IMR-90 (cell line): ENCODE measurements around the gene RYR2. TPM values are rescaled to one million over a fixed set of nuclear protein-coding genes. Genes with fewer than 3 reads are reported as not detected.
A peak's percentile ranks its signal among the peaks of the same experiment; 100 is the strongest.

Experiments used
- ATAC-seq: fragments of 200-7000 bp; cut with Tn5 transposase; 2 replicates; pipeline ENCODE4 v1.9.1; 2020; ENCODE audit warnings: low read depth, mild to moderate bottlenecking, moderate library complexity
- BruUV-seq: library from RNA; stranded (reverse); fragments of 400-500 nt; replicated peaks from 2 replicates; lab custom pipeline; 2021; lab: Mats Ljungman, UMichigan
- CTCF ChIA-PET: fragments of 300-600 bp; formaldehyde crosslinking; extraction: SDS; loops from one replicate; lab custom pipeline; 2021; ENCODE audit warnings: antibody characterized with exemption; lab: Yijun Ruan, JAX
- POLR2A ChIA-PET: fragments of 300-600 bp; sonication (Branson Sonifier 250); formaldehyde crosslinking; loops from one replicate; lab custom pipeline; 2022; ENCODE audit warnings: antibody characterized with exemption; ENCODE audit not compliant: unreplicated experiment; lab: Charles Lee
- DNase-seq: peaks from one replicate; pipeline ENCODE4 v3.0.0; 2013
- H2AFZ ChIP-seq: replicated peaks from 2 replicates; pipeline ENCODE3; 2013; ENCODE audit warnings: low read length, mild to moderate bottlenecking; ENCODE audit not compliant: poor library complexity
- H2AK5ac ChIP-seq: 2 replicates; pipeline ENCODE4 v1.6.1; 2013; ENCODE audit warnings: low read depth, low read length, inconsistent platforms
- H2AK9ac ChIP-seq: replicated peaks from 2 replicates; pipeline ENCODE3; 2013; ENCODE audit warnings: mild to moderate bottlenecking, low read depth, low read length, moderate library complexity; ENCODE audit not compliant: poor library complexity
- H2BK120ac ChIP-seq: 2 replicates; pipeline ENCODE4 v1.6.1; 2013; ENCODE audit warnings: low read depth, low read length, inconsistent platforms
- H2BK15ac ChIP-seq: 3 replicates; pipeline ENCODE4 v1.6.1; 2013; ENCODE audit warnings: low read depth, low read length, inconsistent platforms
- H2BK20ac ChIP-seq: 2 replicates; pipeline ENCODE4 v1.6.1; 2013; ENCODE audit warnings: low read depth, mild to moderate bottlenecking, inconsistent platforms, low read length, moderate library complexity
- H2BK5ac ChIP-seq: 2 replicates; pipeline ENCODE4 v1.6.1; 2013; ENCODE audit warnings: mild to moderate bottlenecking, low read depth, low read length, inconsistent platforms; ENCODE audit not compliant: poor library complexity, severe bottlenecking
- H3K14ac ChIP-seq: replicated peaks from 2 replicates; pipeline ENCODE4 v1.6.1; 2013; ENCODE audit warnings: low read depth, low read length, inconsistent platforms
- H3K18ac ChIP-seq: 2 replicates; pipeline ENCODE4 v1.6.1; 2013; ENCODE audit warnings: low read depth, low read length, control low read depth
- H3K23ac ChIP-seq: 2 replicates; pipeline ENCODE4 v1.6.1; 2013; ENCODE audit warnings: low read depth, low read length, inconsistent platforms
- H3K27ac ChIP-seq: 2 replicates; pipeline ENCODE4 v1.5.1; 2013; ENCODE audit warnings: mild to moderate bottlenecking, control low read depth, low read length; ENCODE audit not compliant: insufficient read depth
- H3K27me3 ChIP-seq: 2 replicates; pipeline ENCODE4 v1.6.1; 2013; ENCODE audit warnings: low read length; ENCODE audit not compliant: control insufficient read depth, insufficient read depth
- H3K36me3 ChIP-seq: 2 replicates; pipeline ENCODE4 v1.6.1; 2013; ENCODE audit warnings: low read length, mixed read lengths; ENCODE audit not compliant: control insufficient read depth, insufficient read depth
- H3K4ac ChIP-seq: 2 replicates; pipeline ENCODE4 v1.6.1; 2013; ENCODE audit warnings: low read depth, low read length, inconsistent platforms
- H3K4me1 ChIP-seq: 2 replicates; pipeline ENCODE4 v1.6.1; 2013; ENCODE audit warnings: low read length, mixed read lengths; ENCODE audit not compliant: control insufficient read depth, insufficient read depth
- H3K4me2 ChIP-seq: 2 replicates; pipeline ENCODE4 v1.6.1; 2013; ENCODE audit warnings: low read depth, mild to moderate bottlenecking, control low read depth, low read length, moderate library complexity
- H3K4me3 ChIP-seq: 2 replicates; pipeline ENCODE4 v1.5.1; 2013; ENCODE audit warnings: low read depth, mild to moderate bottlenecking, control low read depth, low read length, moderate library complexity; ENCODE audit not compliant: insufficient read depth
- H3K56ac ChIP-seq: 2 replicates; pipeline ENCODE4 v1.6.1; 2013; ENCODE audit warnings: low read length, inconsistent platforms; ENCODE audit not compliant: insufficient read depth; ENCODE audit errors: extremely low read depth
- H3K79me1 ChIP-seq, 2 experiments: 2 replicates each; pipeline ENCODE4 v1.6.1; 2013; ENCODE audit warnings: low read length in 2 of 2, inconsistent platforms in 1 of 2, low read depth in 1 of 2
- H3K9ac ChIP-seq: 2 replicates; pipeline ENCODE4 v1.6.1; 2013; ENCODE audit warnings: low read depth, low read length, control low read depth
- H3K9me1 ChIP-seq: 2 replicates; pipeline ENCODE4 v1.6.1; 2013; ENCODE audit warnings: low read length, inconsistent platforms; ENCODE audit not compliant: insufficient read depth
- H3K9me3 ChIP-seq: 2 replicates; pipeline ENCODE4 v1.6.1; 2013; ENCODE audit warnings: low read length; ENCODE audit not compliant: control insufficient read depth, insufficient read depth
- H4K20me1 ChIP-seq: 2 replicates; pipeline ENCODE4 v1.6.1; 2013; ENCODE audit warnings: low read length, inconsistent platforms; ENCODE audit not compliant: insufficient read depth
- H4K5ac ChIP-seq: 2 replicates; pipeline ENCODE4 v1.6.1; 2013; ENCODE audit warnings: mild to moderate bottlenecking, low read depth, low read length, control low read depth
- H4K8ac ChIP-seq, 2 experiments: 2 replicates each; pipeline ENCODE4 v1.6.1; 2013; ENCODE audit warnings: low read depth in 2 of 2, low read length in 2 of 2, control low read depth in 1 of 2, inconsistent platforms in 1 of 2
- H4K91ac ChIP-seq: 2 replicates; pipeline ENCODE4 v1.6.1; 2013; ENCODE audit warnings: low read depth, low read length, inconsistent platforms; ENCODE audit not compliant: insufficient read depth
- BHLHE40 ChIP-seq: fragments of 150-350 bp; IDR thresholded peaks from 2 replicates; pipeline ENCODE4 v1.6.1; 2016; ENCODE audit warnings: mild to moderate bottlenecking, low read depth, low read length
- CEBPB ChIP-seq: IDR thresholded peaks from 2 replicates; pipeline ENCODE4 v1.6.1; 2012; ENCODE audit warnings: low read depth, low read length, improper control_type of control experiment
- CHD1 ChIP-seq: IDR thresholded peaks from 2 replicates; pipeline ENCODE4 v1.6.1; 2012; ENCODE audit warnings: low read depth, low read length, improper control_type of control experiment
- FOS ChIP-seq: fragments of 150-350 bp; IDR thresholded peaks from 2 replicates; pipeline ENCODE4 v1.6.1; 2016; ENCODE audit warnings: low read depth, low read length
- MAFK ChIP-seq: IDR thresholded peaks from 2 replicates; pipeline ENCODE4 v1.6.1; 2012; ENCODE audit warnings: low read depth, low read length, improper control_type of control experiment
- MAZ ChIP-seq: IDR thresholded peaks from 2 replicates; pipeline ENCODE4 v1.6.1; 2012; ENCODE audit warnings: low read depth, mild to moderate bottlenecking, low read length, improper control_type of control experiment, moderate library complexity, borderline replicate concordance
- MXI1 ChIP-seq: IDR thresholded peaks from 2 replicates; pipeline ENCODE4 v1.6.1; 2012; ENCODE audit warnings: low read depth, mild to moderate bottlenecking, low read length, moderate library complexity, borderline replicate concordance
- NFE2L2 ChIP-seq: fragments of 150-350 bp; IDR thresholded peaks from 2 replicates; pipeline ENCODE4 v1.6.1; 2016; ENCODE audit warnings: low read depth, mild to moderate bottlenecking, low read length
- POLR2A ChIP-seq: IDR thresholded peaks from 2 replicates; pipeline ENCODE4 v1.6.1; 2012; ENCODE audit warnings: mild to moderate bottlenecking, low read depth, low read length
- RAD21 ChIP-seq: IDR thresholded peaks from 2 replicates; pipeline ENCODE4 v1.6.1; 2012; ENCODE audit warnings: low read length, improper control_type of control experiment
- RCOR1 ChIP-seq: IDR thresholded peaks from 2 replicates; pipeline ENCODE4 v1.6.1; 2012; ENCODE audit warnings: mild to moderate bottlenecking, low read length, improper control_type of control experiment; ENCODE audit not compliant: insufficient replicate concordance
- RFX5 ChIP-seq: IDR thresholded peaks from 2 replicates; pipeline ENCODE4 v1.8.0; 2012; ENCODE audit warnings: low read depth, mild to moderate bottlenecking, low read length, moderate library complexity
- SMC3 ChIP-seq: fragments of 150-350 bp; IDR thresholded peaks from 2 replicates; pipeline ENCODE4 v1.6.1; 2016; ENCODE audit warnings: low read depth, mild to moderate bottlenecking, antibody characterized with exemption, low read length, moderate library complexity
- WGBS, 2 experiments: methylation state at CpG; one replicate each; pipeline versions ENCODE4 v1.1.5 to v1.1.7; 2013; ENCODE audit warnings: missing lambda C conversion rate in 2 of 2; ENCODE audit not compliant: insufficient read length in 1 of 2; ENCODE audit errors: extremely low coverage in 2 of 2; 5-methylcytosine and 5-hydroxymethylcytosine counted together
- dilution Hi-C: fragments of 300-500 bp; cut with HindIII; formaldehyde crosslinking; loops from one replicate; pipeline ENCODE4 v1.14.3; 2018; ENCODE audit warnings: low sequenced_read_pairs; ENCODE audit not compliant: unreplicated experiment
- in situ Hi-C: fragments of 300-500 bp; cut with MboI; formaldehyde crosslinking; loops from 3 replicates; pipeline ENCODE4 v1.14.3; 2019; ENCODE audit warnings: low sequenced_read_pairs, inconsistent platforms, mixed read lengths
- intact Hi-C: fragments of 100-400 bp; cut with micrococcal nuclease; formaldehyde crosslinking; loops from 2 replicates; pipeline ENCODE4 v1.10.0; 2022
- polyA plus RNA-seq, 3 experiments: library from polyadenylated mRNA; depleted of rRNA; stranded (reverse); fragments of >200 nt; gene quantifications; 2 replicates each; pipeline ENCODE4 v1.2.3, GENCODE V29; 2012; ENCODE audit warnings: low replicate concordance in 1 of 3
- total RNA-seq: library from RNA; depleted of rRNA; stranded (reverse); fragments of >200 nt; gene quantifications from 2 replicates; pipeline ENCODE4 v1.2.3, GENCODE V29; 2012
- TF ChIP-seq, protein P1 (sequence below): fragments of 150-350 bp; IDR thresholded peaks from 2 replicates; pipeline ENCODE4 v1.6.1; 2017; ENCODE audit warnings: mild to moderate bottlenecking, antibody characterized with exemption, low read length, low read depth
- TF ChIP-seq, protein P2 (sequence below): conservative IDR thresholded peaks from 2 replicates; pipeline ENCODE4 v1.5.1; 2012; ENCODE audit warnings: mild to moderate bottlenecking, low read depth, low read length, improper control_type of control experiment
- TF ChIP-seq, protein P3 (sequence below): fragments of 150-350 bp; IDR thresholded peaks from 2 replicates; pipeline ENCODE4 v1.6.1; 2016; ENCODE audit warnings: low read depth, mild to moderate bottlenecking, low read length, moderate library complexity, borderline replicate concordance

RYR2 gene
- total and polyA plus RNA-seq, 2 of the 4 experiments (the other 2 are of a cell fraction): not detected

DNA sequence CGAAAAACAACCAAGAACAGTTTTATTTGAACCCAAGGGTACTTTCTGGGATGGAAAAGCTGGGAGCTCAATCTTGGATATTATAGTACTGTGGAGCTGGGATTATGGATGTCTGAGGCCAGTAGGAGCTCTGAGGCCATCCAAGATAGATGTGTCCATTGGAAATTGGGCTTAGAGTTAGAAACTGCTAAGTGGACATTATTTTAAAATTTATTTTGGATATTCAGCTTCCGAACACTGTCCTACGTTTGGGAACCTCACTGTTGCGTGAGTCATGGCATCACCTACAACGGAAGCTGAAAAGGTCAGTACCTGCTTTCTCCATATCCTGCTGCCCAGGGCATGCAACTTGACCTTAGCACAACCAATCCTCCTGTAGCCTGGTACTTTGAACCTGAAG, 61.0 kb downstream of the RYR2 start:
- no peak for ATAC-seq
- H3K27me3 ChIP-seq: no peaks in the 10 kb centered on the region

More for the DNA sequence above, 61.0 kb downstream of the RYR2 start:
- Histone ChIP-seq H4K91ac (no peak overlapping the region), H3K36me3 (no peaks in the 10 kb centered on the region), H3K27ac (no peak overlapping the region), H3K14ac (no peak overlapping the region), H3K9ac (no peak overlapping the region), H3K4ac (no peak overlapping the region), H4K5ac (no peak overlapping the region), H2BK20ac (no peak overlapping the region), H3K79me1 (no peaks in the 10 kb centered on the region), H2BK15ac (no peak overlapping the region), H4K20me1 (no peaks in the 10 kb centered on the region), H3K4me3 (no peak overlapping the region), H3K56ac (no peak overlapping the region), H2AK9ac (peak overlapping the region; percentile 65), H3K18ac (no peak overlapping the region), H2AK5ac (no peak overlapping the region), H3K4me1 (no peaks in the 10 kb centered on the region), H4K8ac (no peak overlapping the region), H3K9me3 (peaks cover 39% of the 10 kb centered on the region), H2BK5ac (no peak overlapping the region), H3K4me2 (no peak overlapping the region), H2AFZ (no peak overlapping the region), H3K23ac (no peak overlapping the region), H2BK120ac (no peak overlapping the region), H3K9me1 (no peaks in the 10 kb centered on the region)
- WGBS, 2 experiments: no CpG with 5 or more reads among the region's 5 CpGs
- no peak for DNase-seq
- ChIA-PET POLR2A (no interaction called here), CTCF (no interaction called here)
- intact Hi-C loops: no loop called here
- in situ Hi-C loops: no loop called here
- dilution Hi-C loops: no loop called here
- TF ChIP-seq BHLHE40 (no peak), SMC3 (no peak), POLR2A (no peak), FOS (no peak), MAFK (no peak), MXI1 (no peak), RFX5 (no peak), MAZ (no peak), CEBPB (no peak), RAD21 (no peak), NFE2L2 (no peak), CHD1 (no peak), RCOR1 (no peak)
- TF ChIP-seq, protein P1, sequence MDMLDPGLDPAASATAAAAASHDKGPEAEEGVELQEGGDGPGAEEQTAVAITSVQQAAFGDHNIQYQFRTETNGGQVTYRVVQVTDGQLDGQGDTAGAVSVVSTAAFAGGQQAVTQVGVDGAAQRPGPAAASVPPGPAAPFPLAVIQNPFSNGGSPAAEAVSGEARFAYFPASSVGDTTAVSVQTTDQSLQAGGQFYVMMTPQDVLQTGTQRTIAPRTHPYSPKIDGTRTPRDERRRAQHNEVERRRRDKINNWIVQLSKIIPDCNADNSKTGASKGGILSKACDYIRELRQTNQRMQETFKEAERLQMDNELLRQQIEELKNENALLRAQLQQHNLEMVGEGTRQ: no peak
- TF ChIP-seq, protein P2, sequence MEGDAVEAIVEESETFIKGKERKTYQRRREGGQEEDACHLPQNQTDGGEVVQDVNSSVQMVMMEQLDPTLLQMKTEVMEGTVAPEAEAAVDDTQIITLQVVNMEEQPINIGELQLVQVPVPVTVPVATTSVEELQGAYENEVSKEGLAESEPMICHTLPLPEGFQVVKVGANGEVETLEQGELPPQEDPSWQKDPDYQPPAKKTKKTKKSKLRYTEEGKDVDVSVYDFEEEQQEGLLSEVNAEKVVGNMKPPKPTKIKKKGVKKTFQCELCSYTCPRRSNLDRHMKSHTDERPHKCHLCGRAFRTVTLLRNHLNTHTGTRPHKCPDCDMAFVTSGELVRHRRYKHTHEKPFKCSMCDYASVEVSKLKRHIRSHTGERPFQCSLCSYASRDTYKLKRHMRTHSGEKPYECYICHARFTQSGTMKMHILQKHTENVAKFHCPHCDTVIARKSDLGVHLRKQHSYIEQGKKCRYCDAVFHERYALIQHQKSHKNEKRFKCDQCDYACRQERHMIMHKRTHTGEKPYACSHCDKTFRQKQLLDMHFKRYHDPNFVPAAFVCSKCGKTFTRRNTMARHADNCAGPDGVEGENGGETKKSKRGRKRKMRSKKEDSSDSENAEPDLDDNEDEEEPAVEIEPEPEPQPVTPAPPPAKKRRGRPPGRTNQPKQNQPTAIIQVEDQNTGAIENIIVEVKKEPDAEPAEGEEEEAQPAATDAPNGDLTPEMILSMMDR: no peak
- TF ChIP-seq, protein P3, sequence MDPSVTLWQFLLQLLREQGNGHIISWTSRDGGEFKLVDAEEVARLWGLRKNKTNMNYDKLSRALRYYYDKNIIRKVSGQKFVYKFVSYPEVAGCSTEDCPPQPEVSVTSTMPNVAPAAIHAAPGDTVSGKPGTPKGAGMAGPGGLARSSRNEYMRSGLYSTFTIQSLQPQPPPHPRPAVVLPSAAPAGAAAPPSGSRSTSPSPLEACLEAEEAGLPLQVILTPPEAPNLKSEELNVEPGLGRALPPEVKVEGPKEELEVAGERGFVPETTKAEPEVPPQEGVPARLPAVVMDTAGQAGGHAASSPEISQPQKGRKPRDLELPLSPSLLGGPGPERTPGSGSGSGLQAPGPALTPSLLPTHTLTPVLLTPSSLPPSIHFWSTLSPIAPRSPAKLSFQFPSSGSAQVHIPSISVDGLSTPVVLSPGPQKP: no peak
- BruUV-seq: no TSS peak
